Uterine smooth muscle cell (primary cell): ENCODE data around the gene MRPL12. TPM values are rescaled to one million over a fixed set of nuclear protein-coding genes. Genes with fewer than 3 reads are reported as not detected.

ENCODE experiments used
- total RNA-seq: library from RNA; depleted of rRNA; stranded (reverse); fragments of >200 nt; gene quantifications from 2 replicates; pipeline ENCODE4 v1.2.3, GENCODE V29; 2014

Gene MRPL12
- total RNA-seq: 8.6 and 11.8 TPM in 2 replicates

DNA sequence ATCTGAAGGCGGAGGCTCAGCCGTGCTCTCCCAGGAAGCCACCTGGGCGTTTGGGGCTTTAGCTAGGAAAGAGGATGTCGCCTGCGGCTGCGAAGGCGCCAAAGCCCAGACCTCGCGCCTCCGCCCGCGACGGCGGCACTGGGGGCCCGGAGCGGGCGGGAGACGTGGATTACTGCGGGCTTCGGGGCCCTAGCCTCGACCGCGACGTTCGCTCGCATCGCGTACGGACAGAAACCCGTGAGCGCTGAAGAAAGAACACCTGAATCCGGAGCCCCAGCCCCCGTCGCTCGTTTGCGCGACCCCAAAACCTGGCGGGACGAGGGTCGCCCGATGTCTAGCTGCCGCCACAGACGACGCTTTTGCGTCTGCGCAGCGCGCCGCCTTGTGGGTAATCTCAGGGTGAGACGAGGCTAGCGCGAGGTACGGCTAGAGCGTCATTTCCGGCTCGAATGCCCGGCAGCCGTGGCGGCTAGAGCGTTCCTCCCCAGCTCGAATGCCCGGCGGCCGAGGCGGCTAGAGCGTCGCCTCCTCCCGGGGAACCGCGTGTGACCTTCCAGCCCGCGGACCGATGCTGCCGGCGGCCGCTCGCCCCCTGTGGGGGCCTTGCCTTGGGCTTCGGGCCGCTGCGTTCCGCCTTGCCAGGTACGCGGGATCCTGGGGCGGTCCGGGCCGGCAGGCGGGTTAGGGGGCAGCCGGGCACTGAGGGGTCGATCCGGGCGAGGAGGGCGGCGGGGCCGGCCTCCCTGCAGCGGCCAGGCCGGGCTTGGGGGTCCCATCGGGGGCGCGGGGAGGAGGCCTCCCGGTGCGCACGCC lies at the start of gene MRPL12:
Gene MRPL12, plus strand, starts transcription at position 434 of the 813 bp plus-strand sequence. Its CDS starts 135 bp downstream, at position 569.

GRCh38 chr17:81656118-81656743 lies 46.9 kb upstream of the MRPL12 start, which contains the start of gene PDE6G:
Gene PDE6G (minus strand): TSS chr17:81656542. CDS start chr17:81653305, 3,237 bp downstream.

GRCh38 chr17:81666342-81667191 lies 36.6 kb upstream of the MRPL12 start, which contains the start of the genes CCDC137 and OXLD1:
Gene CCDC137 (plus strand): TSS chr17:81666737. CDS start chr17:81666767, 30 bp downstream.
Gene OXLD1 (minus strand): TSS chr17:81666605. CDS start chr17:81666577, 28 bp downstream.

GRCh38 chr17:81683584-81684441 lies 19.4 kb upstream of the MRPL12 start, which contains the start of the genes ARL16 and HGS:
Gene ARL16 (minus strand): TSS chr17:81683797. CDS start chr17:81683753, 44 bp downstream.
Gene HGS (plus strand): TSS chr17:81684011. CDS start chr17:81684067, 56 bp downstream.

GRCh38 chr17:81711814-81712467 lies 8.8 kb downstream of the MRPL12 start, which contains the start of gene SLC25A10:
Gene SLC25A10 (plus strand): TSS chr17:81712284. CDS start chr17:81712427, 143 bp downstream.

Other genes starting within 250 kb of the MRPL12 start
- 7,210 and 9,433 TPM in 2 replicates for gene ACTG1, start 190.6 kb upstream of the MRPL12 start, total RNA-seq
- gene FSCN2, start 175.0 kb upstream of the MRPL12 start, total RNA-seq: 1.5 and 4.6 TPM in 2 replicates
- 17.8 and 21.4 TPM in 2 replicates for gene FAAP100, start 151.0 kb upstream of the MRPL12 start, total RNA-seq
- gene NPLOC4, start 66.3 kb upstream of the MRPL12 start, total RNA-seq: 80.0 and 98.2 TPM in 2 replicates
- 1.3 and 4.0 TPM in 2 replicates for gene TSPAN10, start 66.2 kb upstream of the MRPL12 start, total RNA-seq
- 0.25 TPM in 1 of 2 replicates, not detected in the other for gene PDE6G, start 46.8 kb upstream of the MRPL12 start, total RNA-seq
- gene OXLD1, start 36.8 kb upstream of the MRPL12 start, total RNA-seq: 34.0 and 38.5 TPM in 2 replicates
- gene CCDC137, start 36.6 kb upstream of the MRPL12 start, total RNA-seq: 11.0 and 12.0 TPM in 2 replicates
- 24.2 and 25.0 TPM in 2 replicates for gene ARL16, start 19.6 kb upstream of the MRPL12 start, total RNA-seq
- 104 and 130 TPM in 2 replicates for gene HGS, start 19.4 kb upstream of the MRPL12 start, total RNA-seq
- 11.0 and 31.7 TPM in 2 replicates for gene SLC25A10, start 8.9 kb downstream of the MRPL12 start, total RNA-seq
- gene GCGR, start 100.8 kb downstream of the MRPL12 start, total RNA-seq: not detected in 2 replicates
- gene MCRIP1, start 129.9 kb downstream of the MRPL12 start, total RNA-seq: 85.0 and 126 TPM in 2 replicates
- gene PPP1R27, start 131.7 kb downstream of the MRPL12 start, total RNA-seq: not detected in 2 replicates
- gene P4HB, start 157.2 kb downstream of the MRPL12 start, total RNA-seq: 1,482 and 2,745 TPM in 2 replicates
- gene ARHGDIA, start 168.0 kb downstream of the MRPL12 start, total RNA-seq: 159 and 234 TPM in 2 replicates
- gene ALYREF, start 188.2 kb downstream of the MRPL12 start, total RNA-seq: 129 and 334 TPM in 2 replicates
- 228 and 235 TPM in 2 replicates for gene ANAPC11, start 188.4 kb downstream of the MRPL12 start, total RNA-seq
- gene NPB, start 198.9 kb downstream of the MRPL12 start, total RNA-seq: 0.22 and 0.25 TPM in 2 replicates
- 108 TPM in 2 replicates for gene PCYT2, start 208.0 kb downstream of the MRPL12 start, total RNA-seq
- 32.2 and 36.1 TPM in 2 replicates for gene SIRT7, start 214.8 kb downstream of the MRPL12 start, total RNA-seq
- 25.9 and 39.5 TPM in 2 replicates for gene MAFG, start 224.4 kb downstream of the MRPL12 start, total RNA-seq
- gene PYCR1, start 233.9 kb downstream of the MRPL12 start, total RNA-seq: 92.4 and 182 TPM in 2 replicates
- gene MYADML2, start 243.9 kb downstream of the MRPL12 start, total RNA-seq: 0.12 TPM in 1 of 2 replicates, not detected in the other